Gastroesophageal sphincter (tissue), 3 donors: ENCODE measurements around the gene VAV2.

Source experiments
- EP300 ChIP-seq: sonication (generic); formaldehyde crosslinking; IDR thresholded peaks from one replicate; pipeline ENCODE4 v1.6.1; 2017; ENCODE audit warnings: antibody characterized with exemption, mild to moderate bottlenecking
- POLR2A ChIP-seq, 2 donors: fragments of 450-650 bp; IDR thresholded peaks; one replicate each; pipeline ENCODE4 v1.6.1; 2017; ENCODE audit warnings: antibody characterized with exemption in 2 of 2, mild to moderate bottlenecking in 2 of 2, moderate library complexity in 1 of 2
- POLR2AphosphoS5 ChIP-seq: sonication (generic); formaldehyde crosslinking; IDR thresholded peaks from one replicate; pipeline ENCODE4 v1.6.1; 2017; ENCODE audit warnings: antibody characterized with exemption
- TF ChIP-seq, protein P1 (sequence below), 4 experiments: fragments of 200-600 bp in 2 of 4; fragments of 450-650 bp in 2 of 4; sonication (generic) in 1 of 4; IDR thresholded peaks; one replicate each; pipeline ENCODE4 v1.5.1; 2017 to 2019; ENCODE audit warnings: antibody characterized with exemption in 4 of 4, mild to moderate bottlenecking in 2 of 4, moderate library complexity in 2 of 4

DNA sequence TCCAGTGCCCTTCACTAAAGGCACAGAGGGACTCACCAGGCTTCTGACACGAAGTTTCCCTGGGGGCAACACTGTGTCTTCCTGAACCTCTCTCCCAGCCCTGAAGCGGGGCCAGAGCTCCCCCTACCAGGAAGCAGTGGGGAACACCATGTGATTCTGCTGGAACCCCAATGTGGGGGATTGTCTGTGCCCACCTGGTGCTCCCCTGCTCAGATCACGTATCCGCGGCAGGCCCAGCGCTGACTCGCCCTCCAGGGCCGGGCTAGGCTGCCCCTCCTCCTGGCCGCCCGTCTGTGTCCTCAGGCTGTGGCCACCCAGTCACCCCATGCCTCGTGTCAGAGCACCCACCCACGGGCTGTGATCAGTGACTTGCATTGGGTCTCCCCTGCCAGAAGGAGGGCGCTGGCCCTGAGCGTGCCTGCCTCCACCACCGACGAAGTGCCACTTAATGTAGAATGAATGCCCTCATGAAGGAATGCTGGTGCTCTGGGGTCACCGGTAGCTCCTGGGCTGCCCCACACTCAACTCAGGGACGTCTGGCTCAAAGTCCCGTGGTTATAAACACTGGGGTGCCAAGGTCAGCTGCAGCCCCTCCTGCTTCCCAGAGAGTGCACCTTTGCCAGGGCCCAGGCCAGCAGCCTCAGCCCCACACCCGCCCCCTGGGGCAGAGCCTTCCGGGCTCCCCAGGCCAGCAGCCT lies 276.1 kb downstream of the VAV2 start:
- TF ChIP-seq, protein P1, sequence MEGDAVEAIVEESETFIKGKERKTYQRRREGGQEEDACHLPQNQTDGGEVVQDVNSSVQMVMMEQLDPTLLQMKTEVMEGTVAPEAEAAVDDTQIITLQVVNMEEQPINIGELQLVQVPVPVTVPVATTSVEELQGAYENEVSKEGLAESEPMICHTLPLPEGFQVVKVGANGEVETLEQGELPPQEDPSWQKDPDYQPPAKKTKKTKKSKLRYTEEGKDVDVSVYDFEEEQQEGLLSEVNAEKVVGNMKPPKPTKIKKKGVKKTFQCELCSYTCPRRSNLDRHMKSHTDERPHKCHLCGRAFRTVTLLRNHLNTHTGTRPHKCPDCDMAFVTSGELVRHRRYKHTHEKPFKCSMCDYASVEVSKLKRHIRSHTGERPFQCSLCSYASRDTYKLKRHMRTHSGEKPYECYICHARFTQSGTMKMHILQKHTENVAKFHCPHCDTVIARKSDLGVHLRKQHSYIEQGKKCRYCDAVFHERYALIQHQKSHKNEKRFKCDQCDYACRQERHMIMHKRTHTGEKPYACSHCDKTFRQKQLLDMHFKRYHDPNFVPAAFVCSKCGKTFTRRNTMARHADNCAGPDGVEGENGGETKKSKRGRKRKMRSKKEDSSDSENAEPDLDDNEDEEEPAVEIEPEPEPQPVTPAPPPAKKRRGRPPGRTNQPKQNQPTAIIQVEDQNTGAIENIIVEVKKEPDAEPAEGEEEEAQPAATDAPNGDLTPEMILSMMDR (IDR thresholded peaks at IDR 0.05), result peak in 1 of 4 experiments; percentile 34
- TF ChIP-seq POLR2AphosphoS5, result no peak
- no peak for TF ChIP-seq POLR2A (IDR thresholded peaks at IDR 0.05)
- no peak for TF ChIP-seq EP300
